Measurements from ENCODE around the gene GNAI2.

GNAI2 gene

DNA sequence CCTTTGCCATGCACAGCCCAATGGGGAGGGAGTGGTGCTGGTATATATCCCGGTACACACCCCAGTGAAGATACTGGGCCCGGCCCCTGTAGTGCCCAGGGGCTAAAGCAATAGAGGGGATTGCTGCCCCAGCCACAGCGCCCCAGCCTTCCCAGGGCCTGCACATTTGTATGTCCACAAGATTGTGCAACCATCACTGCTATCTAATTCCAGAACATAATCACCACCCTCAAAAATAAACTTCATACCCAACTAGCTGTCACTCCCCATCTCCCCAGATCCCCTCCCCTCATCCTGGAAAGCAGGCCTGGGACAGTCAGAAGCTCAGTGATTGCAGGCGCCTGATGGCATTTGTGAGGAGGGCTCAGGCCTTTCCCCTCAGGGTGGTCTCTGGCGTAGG, 13.5 kb downstream of the GNAI2 start:
- Histone ChIP-seq H3K4me3 (IDR thresholded peaks at IDR 0.05; ENCODE audit: insufficient read depth, low read depth, low read length) (no peak overlapping the region), H3K27me3 (ENCODE audit: insufficient read depth, low read depth) (no peaks in the 10 kb centered on the region), H3K4me2 (no peak overlapping the region), H2AFZ (ENCODE audit: low read depth) (no peak overlapping the region), H3K9ac (no peak overlapping the region), H3K27ac (no peak overlapping the region), H4K20me1 (ENCODE audit: insufficient read depth) (no peaks in the 10 kb centered on the region), H3K4me1 (ENCODE audit: low read depth, poor library complexity, severe bottlenecking) (peaks cover 11% of the 10 kb centered on the region), H3K36me3 (ENCODE audit: insufficient read depth) (no peaks in the 10 kb centered on the region), H3K79me2 (ENCODE audit: insufficient read depth, low read depth) (peaks cover 14% of the 10 kb centered on the region; the same call in 1 of the 2 replicates)
- no peak for TF ChIP-seq CTCF (conservative IDR thresholded peaks at IDR 0.05; ENCODE audit: low read depth, low read length)

DNA sequence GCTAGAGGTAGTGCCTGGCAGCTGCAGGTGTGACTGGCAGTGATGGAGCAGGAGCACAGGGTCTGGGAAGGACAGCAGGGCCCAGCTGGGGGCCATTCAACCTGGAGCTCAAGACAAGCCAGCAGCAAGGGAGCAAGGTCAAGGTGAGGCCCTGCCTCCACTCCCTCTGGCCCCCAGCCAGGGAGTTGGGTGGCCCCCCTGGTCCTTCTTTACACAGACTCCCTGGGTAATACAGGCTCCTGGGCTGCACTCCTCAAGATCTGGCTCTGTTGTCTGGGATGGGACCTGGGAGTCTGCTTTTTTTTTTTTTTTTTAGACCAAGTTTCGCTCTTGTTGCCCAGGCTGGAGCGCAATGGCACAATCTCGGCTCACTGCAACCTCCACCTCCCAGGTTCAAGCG, 14.5 kb downstream of the GNAI2 start:
- no peaks in the 10 kb centered on the region for H4K20me1 ChIP-seq (ENCODE audit: insufficient read depth)
- H3K4me3 ChIP-seq (IDR thresholded peaks at IDR 0.05; ENCODE audit: insufficient read depth, low read depth, low read length) = no peak overlapping the region
- no peak overlapping the region for H2AFZ ChIP-seq (ENCODE audit: low read depth)
- no peak overlapping the region for H3K4me2 ChIP-seq
- H3K27ac ChIP-seq = no peak overlapping the region
- no peaks in the 10 kb centered on the region for H3K27me3 ChIP-seq (ENCODE audit: insufficient read depth, low read depth)
- no peak for TF ChIP-seq CTCF (conservative IDR thresholded peaks at IDR 0.05; ENCODE audit: low read depth, low read length)
- peaks cover 14% of the 10 kb centered on the region; the same call in 1 of the 2 replicates for H3K79me2 ChIP-seq (ENCODE audit: insufficient read depth, low read depth)
- H3K4me1 ChIP-seq (ENCODE audit: low read depth, poor library complexity, severe bottlenecking) = peaks cover 11% of the 10 kb centered on the region
- H3K9ac ChIP-seq = no peak overlapping the region
- no peaks in the 10 kb centered on the region for H3K36me3 ChIP-seq (ENCODE audit: insufficient read depth)

- Histone ChIP-seq H3K36me3 (ENCODE audit: insufficient read depth) (no peaks in the 10 kb centered on the region), H3K27ac (no peak overlapping the region)
Observed at GRCh38 chr3:50251220-50251619, 15.2 kb downstream of the GNAI2 start.

GRCh38 chr3:50254577-50255250, 18.7 kb downstream of the GNAI2 start:
- Histone ChIP-seq H3K4me3 (IDR thresholded peaks at IDR 0.05; ENCODE audit: insufficient read depth, low read depth, low read length) (no peak overlapping the region), H4K20me1 (ENCODE audit: insufficient read depth) (no peaks in the 10 kb centered on the region), H3K27ac (no peak overlapping the region), H3K36me3 (ENCODE audit: insufficient read depth) (no peaks in the 10 kb centered on the region), H2AFZ (ENCODE audit: low read depth) (no peak overlapping the region), H3K79me2 (ENCODE audit: insufficient read depth, low read depth) (no peaks in the 10 kb centered on the region), H3K4me1 (ENCODE audit: low read depth, poor library complexity, severe bottlenecking) (no peaks in the 10 kb centered on the region), H3K9ac (no peak overlapping the region), H3K27me3 (ENCODE audit: insufficient read depth, low read depth) (no peaks in the 10 kb centered on the region), H3K4me2 (no peak overlapping the region)
- TF ChIP-seq CTCF (conservative IDR thresholded peaks at IDR 0.05; ENCODE audit: low read depth, low read length) = no peak

More at GRCh38 chr3:50251220-50251619, 15.2 kb downstream of the GNAI2 start:
- peaks cover 14% of the 10 kb centered on the region; the same call in 1 of the 2 replicates for H3K79me2 ChIP-seq (ENCODE audit: insufficient read depth, low read depth)
- no peak overlapping the region for H3K9ac ChIP-seq
- H3K4me2 ChIP-seq = no peak overlapping the region
- H3K27me3 ChIP-seq (ENCODE audit: insufficient read depth, low read depth) = no peaks in the 10 kb centered on the region
- H4K20me1 ChIP-seq (ENCODE audit: insufficient read depth) = no peaks in the 10 kb centered on the region
- H2AFZ ChIP-seq (ENCODE audit: low read depth) = no peak overlapping the region
- TF ChIP-seq CTCF (conservative IDR thresholded peaks at IDR 0.05; ENCODE audit: low read depth, low read length) = no peak
- no peak overlapping the region for H3K4me3 ChIP-seq (IDR thresholded peaks at IDR 0.05; ENCODE audit: insufficient read depth, low read depth, low read length)
- peaks cover 11% of the 10 kb centered on the region for H3K4me1 ChIP-seq (ENCODE audit: low read depth, poor library complexity, severe bottlenecking)

Data from KMS-11 (cell line).